ENCODE results near the gene CABP7. TPM values are rescaled to one million over a fixed set of nuclear protein-coding genes. Genes with fewer than 3 reads are reported as not detected.

CABP7 gene
- total and polyA plus RNA-seq, 2 of the 13 experiments (the other 11 are each of a cell fraction or from before 2014, with no cell fraction given), result 0.08 TPM; not detected in 1

DNA sequence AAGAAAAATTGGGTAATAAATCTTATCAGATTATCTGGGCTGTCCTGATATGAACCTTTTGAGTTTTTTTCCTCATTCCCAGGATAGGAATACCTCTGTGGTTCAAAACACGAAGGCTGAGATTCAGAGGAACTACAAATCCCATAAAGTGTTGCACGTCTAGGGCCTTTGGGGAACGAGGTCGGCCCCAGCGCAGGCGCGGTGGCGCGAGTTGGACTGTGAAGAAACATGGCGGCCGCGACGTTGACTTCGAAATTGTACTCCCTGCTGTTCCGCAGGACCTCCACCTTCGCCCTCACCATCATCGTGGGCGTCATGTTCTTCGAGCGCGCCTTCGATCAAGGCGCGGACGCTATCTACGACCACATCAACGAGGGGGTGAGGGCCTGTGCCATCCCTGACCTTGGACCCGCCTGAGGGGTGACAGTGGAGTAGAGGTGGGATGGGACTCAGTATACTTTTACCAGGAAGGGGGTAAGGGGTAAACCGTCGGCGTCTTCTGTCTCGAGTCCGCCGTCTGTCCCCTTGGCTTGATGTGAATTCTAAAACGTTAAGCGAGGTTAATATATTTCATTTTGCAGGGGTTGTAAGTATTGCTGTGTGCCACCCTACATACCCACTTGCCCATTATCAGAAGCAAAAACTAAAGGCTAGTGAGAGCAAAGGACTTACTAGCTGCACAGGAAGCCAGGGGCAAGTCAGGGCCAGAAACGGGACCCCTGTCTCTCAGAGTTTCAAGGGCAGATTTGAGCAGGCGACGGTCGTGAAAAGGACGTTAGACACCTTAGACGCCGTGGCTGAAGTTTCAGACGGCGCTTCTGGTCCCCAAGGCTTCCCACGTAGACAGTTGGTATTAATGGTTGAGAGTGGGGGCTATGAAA is 47.6 kb downstream of the CABP7 start, which contains the start of gene UQCR10 (continued):
- TF ChIP-seq CCAR2 (optimal IDR thresholded peaks at IDR 0.05; ENCODE audit: low read depth, low read length) (no peak), ZNF264 (CRISPR knock-in tag; IDR thresholded peaks at IDR 0.05) (no peak), FOXK1 (CRISPR knock-in tag; IDR thresholded peaks at IDR 0.05; ENCODE audit: borderline replicate concordance, low read depth) (no peak; the same call in 1 of the 2 replicates), CHD2 (IDR thresholded peaks at IDR 0.05; ENCODE audit: low read depth, low read length) (no peak; the same call in 1 of the 2 replicates), POLR2AphosphoS5 (IDR thresholded peaks at IDR 0.05; ENCODE audit: low read depth, low read length) (peak; percentile 82), ZEB1 (IDR thresholded peaks at IDR 0.05; ENCODE audit: insufficient replicate concordance, low read depth) (no peak), ZNF17 (CRISPR knock-in tag; IDR thresholded peaks at IDR 0.05) (no peak), EZH2 (conservative IDR thresholded peaks at IDR 0.05; ENCODE audit: low read depth, low read length) (no peak), ZSCAN20 (CRISPR knock-in tag; IDR thresholded peaks at IDR 0.05; ENCODE audit: borderline replicate concordance) (no peak), NR2F1 (CRISPR knock-in tag; IDR thresholded peaks at IDR 0.05) (no peak), POLR2G (IDR thresholded peaks at IDR 0.05; ENCODE audit: low read depth, low read length) (peak; percentile 81), RCOR2 (CRISPR knock-in tag; IDR thresholded peaks at IDR 0.05) (no peak)
- TF ChIP-seq, protein P1, sequence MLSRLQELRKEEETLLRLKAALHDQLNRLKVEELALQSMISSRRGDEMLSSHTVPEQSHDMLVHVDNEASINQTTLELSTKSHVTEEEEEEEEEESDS (CRISPR knock-in tag; IDR thresholded peaks at IDR 0.05; ENCODE audit: borderline replicate concordance), result 0 out of 2 replicates have a peak, but pooled peaks have one; percentile 58
- TF ChIP-seq, protein P2, sequence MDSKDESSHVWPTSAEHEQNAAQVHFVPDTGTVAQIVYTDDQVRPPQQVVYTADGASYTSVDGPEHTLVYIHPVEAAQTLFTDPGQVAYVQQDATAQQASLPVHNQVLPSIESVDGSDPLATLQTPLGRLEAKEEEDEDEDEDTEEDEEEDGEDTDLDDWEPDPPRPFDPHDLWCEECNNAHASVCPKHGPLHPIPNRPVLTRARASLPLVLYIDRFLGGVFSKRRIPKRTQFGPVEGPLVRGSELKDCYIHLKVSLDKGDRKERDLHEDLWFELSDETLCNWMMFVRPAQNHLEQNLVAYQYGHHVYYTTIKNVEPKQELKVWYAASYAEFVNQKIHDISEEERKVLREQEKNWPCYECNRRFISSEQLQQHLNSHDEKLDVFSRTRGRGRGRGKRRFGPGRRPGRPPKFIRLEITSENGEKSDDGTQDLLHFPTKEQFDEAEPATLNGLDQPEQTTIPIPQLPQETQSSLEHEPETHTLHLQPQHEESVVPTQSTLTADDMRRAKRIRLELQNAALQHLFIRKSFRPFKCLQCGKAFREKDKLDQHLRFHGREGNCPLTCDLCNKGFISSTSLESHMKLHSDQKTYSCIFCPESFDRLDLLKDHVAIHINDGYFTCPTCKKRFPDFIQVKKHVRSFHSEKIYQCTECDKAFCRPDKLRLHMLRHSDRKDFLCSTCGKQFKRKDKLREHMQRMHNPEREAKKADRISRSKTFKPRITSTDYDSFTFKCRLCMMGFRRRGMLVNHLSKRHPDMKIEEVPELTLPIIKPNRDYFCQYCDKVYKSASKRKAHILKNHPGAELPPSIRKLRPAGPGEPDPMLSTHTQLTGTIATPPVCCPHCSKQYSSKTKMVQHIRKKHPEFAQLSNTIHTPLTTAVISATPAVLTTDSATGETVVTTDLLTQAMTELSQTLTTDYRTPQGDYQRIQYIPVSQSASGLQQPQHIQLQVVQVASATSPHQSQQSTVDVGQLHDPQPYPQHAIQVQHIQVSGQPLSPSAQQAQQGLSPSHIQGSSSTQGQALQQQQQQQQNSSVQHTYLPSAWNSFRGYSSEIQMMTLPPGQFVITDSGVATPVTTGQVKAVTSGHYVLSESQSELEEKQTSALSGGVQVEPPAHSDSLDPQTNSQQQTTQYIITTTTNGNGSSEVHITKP (CRISPR knock-in tag; IDR thresholded peaks at IDR 0.05; ENCODE audit: low read depth), result no peak
- TF ChIP-seq, protein P3, sequence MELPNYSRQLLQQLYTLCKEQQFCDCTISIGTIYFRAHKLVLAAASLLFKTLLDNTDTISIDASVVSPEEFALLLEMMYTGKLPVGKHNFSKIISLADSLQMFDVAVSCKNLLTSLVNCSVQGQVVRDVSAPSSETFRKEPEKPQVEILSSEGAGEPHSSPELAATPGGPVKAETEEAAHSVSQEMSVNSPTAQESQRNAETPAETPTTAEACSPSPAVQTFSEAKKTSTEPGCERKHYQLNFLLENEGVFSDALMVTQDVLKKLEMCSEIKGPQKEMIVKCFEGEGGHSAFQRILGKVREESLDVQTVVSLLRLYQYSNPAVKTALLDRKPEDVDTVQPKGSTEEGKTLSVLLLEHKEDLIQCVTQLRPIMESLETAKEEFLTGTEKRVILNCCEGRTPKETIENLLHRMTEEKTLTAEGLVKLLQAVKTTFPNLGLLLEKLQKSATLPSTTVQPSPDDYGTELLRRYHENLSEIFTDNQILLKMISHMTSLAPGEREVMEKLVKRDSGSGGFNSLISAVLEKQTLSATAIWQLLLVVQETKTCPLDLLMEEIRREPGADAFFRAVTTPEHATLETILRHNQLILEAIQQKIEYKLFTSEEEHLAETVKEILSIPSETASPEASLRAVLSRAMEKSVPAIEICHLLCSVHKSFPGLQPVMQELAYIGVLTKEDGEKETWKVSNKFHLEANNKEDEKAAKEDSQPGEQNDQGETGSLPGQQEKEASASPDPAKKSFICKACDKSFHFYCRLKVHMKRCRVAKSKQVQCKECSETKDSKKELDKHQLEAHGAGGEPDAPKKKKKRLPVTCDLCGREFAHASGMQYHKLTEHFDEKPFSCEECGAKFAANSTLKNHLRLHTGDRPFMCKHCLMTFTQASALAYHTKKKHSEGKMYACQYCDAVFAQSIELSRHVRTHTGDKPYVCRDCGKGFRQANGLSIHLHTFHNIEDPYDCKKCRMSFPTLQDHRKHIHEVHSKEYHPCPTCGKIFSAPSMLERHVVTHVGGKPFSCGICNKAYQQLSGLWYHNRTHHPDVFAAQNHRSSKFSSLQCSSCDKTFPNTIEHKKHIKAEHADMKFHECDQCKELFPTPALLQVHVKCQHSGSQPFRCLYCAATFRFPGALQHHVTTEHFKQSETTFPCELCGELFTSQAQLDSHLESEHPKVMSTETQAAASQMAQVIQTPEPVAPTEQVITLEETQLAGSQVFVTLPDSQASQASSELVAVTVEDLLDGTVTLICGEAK (IDR thresholded peaks at IDR 0.05), result no peak
- TF ChIP-seq, protein P3 (CRISPR knock-in tag; IDR thresholded peaks at IDR 0.05), result peak; percentile 47; the same call in 1 of the 2 replicates
